Natural killer cell (primary cell): ENCODE measurements around the gene KDM5A. TPM values are rescaled to one million over a fixed set of nuclear protein-coding genes. Genes with fewer than 3 reads are reported as not detected.

ENCODE experiments used
- ATAC-seq, 3 donors: fragments of 150-1000 bp in 2 of 3; fragments of 200-7000 bp in 1 of 3; cut with Tn5 transposase; 1 replicate in 1 of 3; 2 replicates in 2 of 3; pipeline ENCODE4 v1.10.0; 2021; ENCODE audit warnings: mild to moderate bottlenecking in 2 of 3, moderate library complexity in 2 of 3
- DNase-seq, 2 donors: peaks; one replicate each; pipeline versions ENCODE4 v3.0.0 to v3.0.0-alpha.2; 2013 to 2021; ENCODE audit warnings: mixed read lengths in 1 of 2
- H3K27ac ChIP-seq: one replicate; pipeline ENCODE4 v1.5.1; 2013; ENCODE audit warnings: mild to moderate bottlenecking, low read length
- H3K27me3 ChIP-seq: one replicate; pipeline ENCODE4 v1.6.1; 2013; ENCODE audit warnings: low read length; ENCODE audit not compliant: control insufficient read depth, insufficient read depth
- H3K36me3 ChIP-seq: one replicate; pipeline ENCODE4 v1.6.1; 2013; ENCODE audit warnings: low read length; ENCODE audit not compliant: control insufficient read depth, insufficient read depth
- H3K4me1 ChIP-seq: one replicate; pipeline ENCODE4 v1.6.1; 2013; ENCODE audit warnings: low read length; ENCODE audit not compliant: control insufficient read depth, insufficient read depth
- H3K4me3 ChIP-seq: one replicate; pipeline ENCODE4 v1.5.1; 2013; ENCODE audit warnings: low read length
- H3K9me3 ChIP-seq: one replicate; pipeline ENCODE4 v1.6.1; 2013; ENCODE audit warnings: low read length; ENCODE audit not compliant: control insufficient read depth, insufficient read depth
- H3K27ac Mint-ChIP-seq, 2 donors: one replicate each; pipeline ENCODE4 v1.8.0; 2022; ENCODE audit warnings: mild to moderate bottlenecking in 2 of 2, mixed read lengths in 2 of 2, moderate library complexity in 1 of 2
- H3K27me3 Mint-ChIP-seq, 2 donors: one replicate each; pipeline ENCODE4 v1.8.0; 2022; ENCODE audit warnings: low read depth in 2 of 2, mixed read lengths in 2 of 2
- H3K36me3 Mint-ChIP-seq: one replicate; pipeline ENCODE4 v1.8.0; 2022; ENCODE audit warnings: mixed read lengths
- H3K4me1 Mint-ChIP-seq, 2 donors: one replicate each; pipeline ENCODE4 v1.8.0; 2022; ENCODE audit warnings: mixed read lengths in 2 of 2
- H3K4me3 Mint-ChIP-seq: one replicate; pipeline ENCODE4 v1.8.0; 2022; ENCODE audit warnings: mild to moderate bottlenecking, moderate library complexity, mixed read lengths
- H3K9me3 Mint-ChIP-seq, 2 donors: one replicate each; pipeline ENCODE4 v1.8.0; 2022; ENCODE audit warnings: mixed read lengths in 2 of 2
- WGBS: methylation state at CpG from one replicate; pipeline ENCODE4 v1.1.7; 2013; ENCODE audit warnings: missing lambda C conversion rate; ENCODE audit not compliant: insufficient coverage; 5-methylcytosine and 5-hydroxymethylcytosine counted together
- intact Hi-C: fragments of 100-400 bp; cut with micrococcal nuclease; formaldehyde crosslinking; loops from one replicate; pipeline ENCODE4 v1.14.2; 2022
- total RNA-seq, 4 donors: library from RNA; stranded (reverse); fragments of 120-200 nt in 1 of 4; gene quantifications; one replicate each; pipeline versions ENCODE4 v1.2.3 to v1.2.4, GENCODE V29; 2013 to 2022
- TF ChIP-seq, protein P1 (sequence below): fragments of 200-600 bp; IDR thresholded peaks from one replicate; pipeline ENCODE4 v1.8.0; 2022; ENCODE audit warnings: antibody characterized with exemption

The KDM5A gene
- total RNA-seq, 3 donors from 2014 or later (not counting 1 experiment from before 2014, with no cell fraction given), result 175 to 194 (median 184) TPM

- no peaks in the 10 kb centered on the region for H3K4me1 ChIP-seq
- no peak for ATAC-seq
- intact Hi-C loops, result no loop called here
- H3K4me1 Mint-ChIP-seq, result no peaks in the 10 kb centered on the region
- no peak overlapping the region for H3K27ac Mint-ChIP-seq
- H3K27me3 Mint-ChIP-seq, result peaks cover 24 to 26% of the 10 kb centered on the region in 2 donors
- TF ChIP-seq, protein P1, sequence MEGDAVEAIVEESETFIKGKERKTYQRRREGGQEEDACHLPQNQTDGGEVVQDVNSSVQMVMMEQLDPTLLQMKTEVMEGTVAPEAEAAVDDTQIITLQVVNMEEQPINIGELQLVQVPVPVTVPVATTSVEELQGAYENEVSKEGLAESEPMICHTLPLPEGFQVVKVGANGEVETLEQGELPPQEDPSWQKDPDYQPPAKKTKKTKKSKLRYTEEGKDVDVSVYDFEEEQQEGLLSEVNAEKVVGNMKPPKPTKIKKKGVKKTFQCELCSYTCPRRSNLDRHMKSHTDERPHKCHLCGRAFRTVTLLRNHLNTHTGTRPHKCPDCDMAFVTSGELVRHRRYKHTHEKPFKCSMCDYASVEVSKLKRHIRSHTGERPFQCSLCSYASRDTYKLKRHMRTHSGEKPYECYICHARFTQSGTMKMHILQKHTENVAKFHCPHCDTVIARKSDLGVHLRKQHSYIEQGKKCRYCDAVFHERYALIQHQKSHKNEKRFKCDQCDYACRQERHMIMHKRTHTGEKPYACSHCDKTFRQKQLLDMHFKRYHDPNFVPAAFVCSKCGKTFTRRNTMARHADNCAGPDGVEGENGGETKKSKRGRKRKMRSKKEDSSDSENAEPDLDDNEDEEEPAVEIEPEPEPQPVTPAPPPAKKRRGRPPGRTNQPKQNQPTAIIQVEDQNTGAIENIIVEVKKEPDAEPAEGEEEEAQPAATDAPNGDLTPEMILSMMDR, result no peak
- peaks cover 5% of the 10 kb centered on the region for H3K27me3 ChIP-seq
- no peaks in the 10 kb centered on the region for H3K36me3 ChIP-seq
- no peak overlapping the region for H3K4me3 ChIP-seq
- H3K36me3 Mint-ChIP-seq, result no peaks in the 10 kb centered on the region
- no peak for DNase-seq
- H3K27ac ChIP-seq, result no peak overlapping the region
- no peaks in the 10 kb centered on the region for H3K9me3 ChIP-seq
- no peaks in the 10 kb centered on the region for H3K9me3 Mint-ChIP-seq
- no peak overlapping the region for H3K4me3 Mint-ChIP-seq
Measured at GRCh38 chr12:262113-262512, 127.0 kb downstream of the KDM5A start.

GRCh38 chr12:257521-258321, 131.4 kb downstream of the KDM5A start:
- Histone ChIP-seq H3K36me3 (no peaks in the 10 kb centered on the region), H3K27ac (no peak overlapping the region), H3K9me3 (no peaks in the 10 kb centered on the region), H3K4me3 (no peak overlapping the region), H3K27me3 (peaks cover 5% of the 10 kb centered on the region), H3K4me1 (no peaks in the 10 kb centered on the region)
- TF ChIP-seq, protein P1, result no peak
- H3K4me1 Mint-ChIP-seq, result no peaks in the 10 kb centered on the region
- ATAC-seq (no peak), DNase-seq (no peak)
- no peak overlapping the region for H3K27ac Mint-ChIP-seq
- H3K36me3 Mint-ChIP-seq, result no peaks in the 10 kb centered on the region
- H3K27me3 Mint-ChIP-seq, result peaks cover 35 to 39% of the 10 kb centered on the region in 2 donors
- H3K4me3 Mint-ChIP-seq, result no peak overlapping the region
- intact Hi-C loops, result no loop called here
- no peaks in the 10 kb centered on the region for H3K9me3 Mint-ChIP-seq
- WGBS, result 75% methylated on average over 14 of the region's 14 CpGs

DNA sequence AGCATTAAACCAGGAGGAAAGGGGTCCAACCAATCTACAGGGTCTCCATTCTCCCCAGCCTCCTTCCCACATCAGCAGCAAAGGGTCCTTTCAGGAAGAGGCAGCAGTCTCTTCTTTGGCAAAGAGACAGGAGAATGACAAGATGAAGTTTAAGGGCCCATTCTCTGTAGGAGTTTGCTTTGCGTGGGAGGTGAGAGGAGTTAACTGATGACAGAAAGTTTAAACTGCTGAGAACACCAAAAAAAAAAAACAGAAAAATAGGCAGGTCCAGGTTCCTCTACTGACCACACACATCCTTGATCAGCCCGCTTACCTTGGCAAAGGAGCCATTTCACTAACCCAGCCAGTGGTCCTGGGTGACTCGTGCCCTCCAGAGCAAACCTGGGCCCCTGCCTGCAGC, 132.2 kb downstream of the KDM5A start:
- intact Hi-C loops, result no loop called here
- Mint-ChIP-seq H3K4me1 (no peaks in the 10 kb centered on the region), H3K27ac (no peak overlapping the region), H3K9me3 (no peaks in the 10 kb centered on the region), H3K4me3 (no peak overlapping the region), H3K36me3 (no peaks in the 10 kb centered on the region), H3K27me3 (peaks cover 32 to 39% of the 10 kb centered on the region in 2 donors)
- H3K4me1 ChIP-seq, result no peaks in the 10 kb centered on the region
- H3K27ac ChIP-seq, result no peak overlapping the region
- H3K36me3 ChIP-seq, result no peaks in the 10 kb centered on the region
- no peaks in the 10 kb centered on the region for H3K9me3 ChIP-seq
- no peak for ATAC-seq
- peaks cover 5% of the 10 kb centered on the region for H3K27me3 ChIP-seq
- 77% methylated on average over 3 of the region's 3 CpGs for WGBS
- no peak for DNase-seq
- TF ChIP-seq, protein P1, result no peak
- H3K4me3 ChIP-seq, result no peak overlapping the region

- no peaks in the 10 kb centered on the region for H3K36me3 ChIP-seq
- no peak overlapping the region for H3K4me3 Mint-ChIP-seq
- no peaks in the 10 kb centered on the region for H3K4me1 ChIP-seq
- peaks cover 30 to 39% of the 10 kb centered on the region in 2 donors for H3K27me3 Mint-ChIP-seq
- H3K27me3 ChIP-seq, result peaks cover 5% of the 10 kb centered on the region
- intact Hi-C loops, result no loop called here
- 97% methylated on average over 6 of the region's 6 CpGs for whole genome bisulfite sequencing
- H3K4me1 Mint-ChIP-seq, result no peaks in the 10 kb centered on the region
- TF ChIP-seq, protein P1, result no peak
- no peaks in the 10 kb centered on the region for H3K9me3 ChIP-seq
- ATAC-seq (no peak), DNase-seq (no peak)
- no peaks in the 10 kb centered on the region for H3K36me3 Mint-ChIP-seq
- no peak overlapping the region for H3K27ac Mint-ChIP-seq
- no peak overlapping the region for H3K27ac ChIP-seq
- H3K9me3 Mint-ChIP-seq, result no peaks in the 10 kb centered on the region
- no peak overlapping the region for H3K4me3 ChIP-seq
Measured at GRCh38 chr12:256225-256624, 132.9 kb downstream of the KDM5A start.
